OCI-LY7 (cell line): ENCODE measurements around the gene CFAP97. TPM values are rescaled to one million over a fixed set of nuclear protein-coding genes. Genes with fewer than 3 reads are reported as not detected.
"Not testable (repeated sequence)": the region's sequence is repeated elsewhere in the genome, so short reads cannot be mapped to it uniquely, and the experiment has no call there.

ENCODE experiments used
- BruUV-seq: library from RNA; stranded (reverse); fragments of 400-500 nt; replicated peaks from 2 replicates; lab custom pipeline; 2021; lab: Mats Ljungman, UMichigan
- CTCF ChIA-PET: fragments of 300-600 bp; sonication (Branson Sonifier 250); formaldehyde crosslinking; loops from one replicate; lab custom pipeline; 2022; ENCODE audit warnings: antibody characterized with exemption; ENCODE audit not compliant: unreplicated experiment; lab: Charles Lee
- POLR2A ChIA-PET: fragments of 300-600 bp; sonication (Branson Sonifier 250); formaldehyde crosslinking; loops from one replicate; lab custom pipeline; 2022; ENCODE audit warnings: antibody characterized with exemption; lab: Charles Lee
- DNase-seq: peaks from one replicate; pipeline ENCODE4 v3.0.0-alpha.2; 2015; ENCODE audit warnings: low spot score
- H2AFZ ChIP-seq: fragments of 200-600 bp; sonication (generic), shearing (Covaris generic); 2 replicates; pipeline ENCODE4 v1.6.1; 2014; ENCODE audit warnings: mild to moderate bottlenecking, antibody characterized with exemption, low read length, moderate library complexity
- H3K27ac ChIP-seq: fragments of 200-600 bp; sonication (generic); 2 replicates; pipeline ENCODE4 v1.5.1; 2014; ENCODE audit warnings: mixed run types, low read depth, mild to moderate bottlenecking, moderate library complexity, low read length, inconsistent platforms; ENCODE audit not compliant: poor library complexity, severe bottlenecking
- H3K36me3 ChIP-seq: fragments of 200-600 bp; sonication (generic); 2 replicates; pipeline ENCODE4 v1.6.1; 2014; ENCODE audit warnings: mild to moderate bottlenecking, antibody characterized with exemption, low read length, moderate library complexity, mixed read lengths; ENCODE audit not compliant: insufficient read depth
- H3K4me1 ChIP-seq: fragments of 200-600 bp; sonication (generic); 2 replicates; pipeline ENCODE4 v1.5.1; 2014; ENCODE audit warnings: mild to moderate bottlenecking, low read length; ENCODE audit not compliant: insufficient read depth, poor library complexity, severe bottlenecking
- H3K4me2 ChIP-seq: fragments of 200-600 bp; sonication (generic); 2 replicates; pipeline ENCODE4 v1.6.1; 2014; ENCODE audit warnings: mild to moderate bottlenecking, low read length
- H3K4me3 ChIP-seq: fragments of 200-600 bp; sonication (generic); 2 replicates; pipeline ENCODE4 v1.5.1; 2014; ENCODE audit warnings: mild to moderate bottlenecking, low read depth, low read length; ENCODE audit not compliant: poor library complexity, severe bottlenecking
- H3K79me2 ChIP-seq: fragments of 200-600 bp; sonication (generic); 2 replicates; pipeline ENCODE4 v1.6.1; 2016; ENCODE audit warnings: low read depth, mild to moderate bottlenecking, low read length, moderate library complexity, mixed read lengths; ENCODE audit not compliant: insufficient read depth
- H3K9me2 ChIP-seq: fragments of 200-600 bp; sonication (generic); 2 replicates; pipeline ENCODE4 v1.6.1; 2016; ENCODE audit warnings: mild to moderate bottlenecking, low read length, mixed read lengths; ENCODE audit not compliant: insufficient read depth
- H3K9me3 ChIP-seq: fragments of 200-600 bp; sonication (generic); 2 replicates; pipeline ENCODE4 v1.6.1; 2014; ENCODE audit warnings: mild to moderate bottlenecking, mixed run types, low read length, mixed read lengths
- H4K20me1 ChIP-seq: fragments of 200-600 bp; sonication (generic); 2 replicates; pipeline ENCODE4 v1.6.1; 2014; ENCODE audit warnings: mild to moderate bottlenecking, antibody characterized with exemption, low read length, moderate library complexity, mixed read lengths; ENCODE audit not compliant: insufficient read depth
- EZH2phosphoT487 ChIP-seq: fragments of 200-600 bp; sonication (generic); IDR thresholded peaks from 2 replicates; pipeline ENCODE4 v1.6.1; 2018; ENCODE audit warnings: low read depth, borderline replicate concordance, mild to moderate bottlenecking, mixed run types, antibody characterized with exemption, low read length, moderate library complexity, mixed read lengths
- intact Hi-C: fragments of 100-400 bp; cut with micrococcal nuclease; formaldehyde crosslinking; loops from one replicate; pipeline ENCODE4 v1.10.0; 2022; ENCODE audit not compliant: unreplicated experiment
- total RNA-seq, 2 experiments: library from RNA; depleted of rRNA in 1 of 2; stranded (reverse); fragments of >200 nt in 1 of 2; shearing (Covaris generic) in 1 of 2; gene quantifications; 2 replicates each; pipeline ENCODE4 v1.2.3, GENCODE V29; 2014 to 2022
- TF ChIP-seq, protein P1 (sequence below): fragments of 200-600 bp; sonication (generic); conservative IDR thresholded peaks from 2 replicates; pipeline ENCODE4 v1.5.1; 2014; ENCODE audit warnings: mild to moderate bottlenecking, antibody characterized with exemption, low read length, moderate library complexity, mixed read lengths

The CFAP97 gene
- total RNA-seq, 2 experiments from 2014 or later: 22.7 to 57.3 TPM

- ChIA-PET POLR2A (no interaction called here), CTCF (interaction anchor here (1.7 kb wide), 1 partner anchor 99 kb away, joined by 4 read pairs; no protein-coding TSS in a partner anchor)
- H2AFZ ChIP-seq: no peak overlapping the region
- peak overlapping the region; percentile 14 for H3K27ac ChIP-seq
- intact Hi-C loops: loop anchor here (10.0 kb wide), 1 partner anchor 921 kb away; no protein-coding TSS in a partner anchor
- no peaks in the 10 kb centered on the region for H3K9me2 ChIP-seq
- peak overlapping the region; percentile 92 for H3K4me2 ChIP-seq
- no peak overlapping the region for H3K4me3 ChIP-seq
- H4K20me1 ChIP-seq: no peaks in the 10 kb centered on the region
- H3K9me3 ChIP-seq: no peaks in the 10 kb centered on the region
- peaks cover 45% of the 10 kb centered on the region for H3K4me1 ChIP-seq
- peak; percentile 49 for DNase-seq
- no peaks in the 10 kb centered on the region for H3K36me3 ChIP-seq
- BruUV-seq: no TSS peak
- TF ChIP-seq, protein P1, sequence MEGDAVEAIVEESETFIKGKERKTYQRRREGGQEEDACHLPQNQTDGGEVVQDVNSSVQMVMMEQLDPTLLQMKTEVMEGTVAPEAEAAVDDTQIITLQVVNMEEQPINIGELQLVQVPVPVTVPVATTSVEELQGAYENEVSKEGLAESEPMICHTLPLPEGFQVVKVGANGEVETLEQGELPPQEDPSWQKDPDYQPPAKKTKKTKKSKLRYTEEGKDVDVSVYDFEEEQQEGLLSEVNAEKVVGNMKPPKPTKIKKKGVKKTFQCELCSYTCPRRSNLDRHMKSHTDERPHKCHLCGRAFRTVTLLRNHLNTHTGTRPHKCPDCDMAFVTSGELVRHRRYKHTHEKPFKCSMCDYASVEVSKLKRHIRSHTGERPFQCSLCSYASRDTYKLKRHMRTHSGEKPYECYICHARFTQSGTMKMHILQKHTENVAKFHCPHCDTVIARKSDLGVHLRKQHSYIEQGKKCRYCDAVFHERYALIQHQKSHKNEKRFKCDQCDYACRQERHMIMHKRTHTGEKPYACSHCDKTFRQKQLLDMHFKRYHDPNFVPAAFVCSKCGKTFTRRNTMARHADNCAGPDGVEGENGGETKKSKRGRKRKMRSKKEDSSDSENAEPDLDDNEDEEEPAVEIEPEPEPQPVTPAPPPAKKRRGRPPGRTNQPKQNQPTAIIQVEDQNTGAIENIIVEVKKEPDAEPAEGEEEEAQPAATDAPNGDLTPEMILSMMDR: no peak
- TF ChIP-seq EZH2phosphoT487: no peak
- H3K79me2 ChIP-seq: peaks cover 22% of the 10 kb centered on the region
Measured at GRCh38 chr4:185205697-185206342, 2.0 kb upstream of the CFAP97 start.

- DNase-seq, H3K36me3 ChIP-seq, H3K9me2 ChIP-seq, BruUV-seq, H4K20me1 ChIP-seq, H3K9me3 ChIP-seq: not testable (repeated sequence)
- peak overlapping the region; percentile 70; the same call in 1 of the 2 replicates for H2AFZ ChIP-seq
- ChIA-PET POLR2A (interaction anchor here (0.7 to 1.2 kb wide), 4 partner anchors 9 to 52 kb away, joined by 3 read pairs; no protein-coding TSS in a partner anchor), CTCF (interaction anchor here (1.7 kb wide), 1 partner anchor 99 kb away, joined by 4 read pairs; no protein-coding TSS in a partner anchor)
- H3K27ac ChIP-seq: peak overlapping the region; percentile 76
- intact Hi-C loops: loop anchor here (10.0 kb wide), 1 partner anchor 920 kb away; no protein-coding TSS in a partner anchor
- H3K4me2 ChIP-seq: peak overlapping the region; percentile 92
- peaks cover 17% of the 10 kb centered on the region; the same call in 1 of the 2 replicates for H3K79me2 ChIP-seq
- H3K4me3 ChIP-seq: peak overlapping the region; percentile 78
- peaks cover 45% of the 10 kb centered on the region for H3K4me1 ChIP-seq
Measured at GRCh38 chr4:185205073-185205472, 1.3 kb upstream of the CFAP97 start.

DNA sequence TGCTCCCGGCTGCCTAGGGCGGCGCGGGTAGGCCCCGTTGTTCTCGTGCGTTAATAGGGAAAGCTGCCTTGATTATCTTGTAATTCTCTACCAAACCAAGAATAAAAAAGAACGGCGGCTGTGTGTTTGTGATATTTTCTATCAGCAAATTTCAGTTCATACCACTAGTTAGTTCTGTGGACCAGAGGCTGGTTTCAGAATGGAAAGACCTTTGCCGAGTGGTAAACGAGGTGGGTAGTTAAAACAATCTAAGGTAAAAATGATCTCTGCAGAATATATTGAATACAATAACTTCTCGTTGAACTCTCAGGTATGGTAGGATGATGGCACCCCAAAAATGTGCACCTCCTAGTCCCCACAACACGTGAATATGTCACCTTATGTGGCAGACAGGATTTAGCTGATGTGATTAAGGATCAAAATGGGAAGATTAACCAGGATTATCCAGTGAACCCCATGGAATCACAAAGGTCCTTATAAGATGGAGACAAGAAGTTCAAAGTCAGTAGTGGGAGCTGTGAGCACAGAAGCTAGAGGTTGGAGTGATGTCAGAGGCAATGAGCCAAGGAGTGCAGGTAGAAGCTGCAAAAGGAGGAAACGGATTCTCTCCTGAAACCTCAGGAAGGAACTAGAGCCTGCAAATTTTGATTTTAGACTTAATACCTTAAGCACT lies 574 bp upstream of the CFAP97 start:
- Histone ChIP-seq H3K9me3 (no peaks in the 10 kb centered on the region), H3K4me1 (peaks cover 45% of the 10 kb centered on the region), H3K4me3 (peak overlapping the region; percentile 78), H3K79me2 (peaks cover 23% of the 10 kb centered on the region; the same call in 1 of the 2 replicates), H4K20me1 (no peaks in the 10 kb centered on the region), H3K36me3 (0 out of 2 replicates have a peak, but pooled peaks cover 7% of the 10 kb centered on the region), H3K4me2 (peak overlapping the region; percentile 92), H3K27ac (peak overlapping the region; percentile 76), H2AFZ (peak overlapping the region; percentile 70; the same call in 1 of the 2 replicates), H3K9me2 (no peaks in the 10 kb centered on the region)
- ChIA-PET POLR2A (interaction anchor here (0.7 to 1.2 kb wide), 5 partner anchors 8 to 148 kb away, joined by 3 to 5 read pairs (median 3); no protein-coding TSS in a partner anchor), CTCF (interaction anchor here (1.7 kb wide), 1 partner anchor 100 kb away, joined by 4 read pairs; no protein-coding TSS in a partner anchor)
- intact Hi-C loops: loop anchor here (1.0 to 10.0 kb wide), 3 partner anchors 61 to 920 kb away; partner anchors contain the start of gene SLC25A4
- peak; percentile 54 for DNase-seq
- TSS peak; percentile 92 for BruUV-seq
- TF ChIP-seq EZH2phosphoT487: no peak
- TF ChIP-seq, protein P1: peak; percentile 35; the same call in 1 of the 2 replicates
